Left renal pelvis (tissue), 4 donors: ENCODE data around the gene CCDC97. TPM values are rescaled to one million over a fixed set of nuclear protein-coding genes. Genes with fewer than 3 reads are reported as not detected.

Experiments used
- DNase-seq, 4 donors: peaks; one replicate each; pipeline ENCODE4 v3.0.0-alpha.2; 2013; ENCODE audit warnings: low read depth in 4 of 4, low spot score in 3 of 4
- polyA plus RNA-seq, 4 donors: library from polyadenylated mRNA; unstranded; fragments of 120-200 nt; gene quantifications; one replicate each; pipeline ENCODE4 v1.2.1, GENCODE V29; 2013; ENCODE audit not compliant: insufficient read length in 4 of 4

CCDC97 gene
- polyA plus RNA-seq, 4 donors, result 30.6 to 35.1 (median 33.3) TPM

DNA sequence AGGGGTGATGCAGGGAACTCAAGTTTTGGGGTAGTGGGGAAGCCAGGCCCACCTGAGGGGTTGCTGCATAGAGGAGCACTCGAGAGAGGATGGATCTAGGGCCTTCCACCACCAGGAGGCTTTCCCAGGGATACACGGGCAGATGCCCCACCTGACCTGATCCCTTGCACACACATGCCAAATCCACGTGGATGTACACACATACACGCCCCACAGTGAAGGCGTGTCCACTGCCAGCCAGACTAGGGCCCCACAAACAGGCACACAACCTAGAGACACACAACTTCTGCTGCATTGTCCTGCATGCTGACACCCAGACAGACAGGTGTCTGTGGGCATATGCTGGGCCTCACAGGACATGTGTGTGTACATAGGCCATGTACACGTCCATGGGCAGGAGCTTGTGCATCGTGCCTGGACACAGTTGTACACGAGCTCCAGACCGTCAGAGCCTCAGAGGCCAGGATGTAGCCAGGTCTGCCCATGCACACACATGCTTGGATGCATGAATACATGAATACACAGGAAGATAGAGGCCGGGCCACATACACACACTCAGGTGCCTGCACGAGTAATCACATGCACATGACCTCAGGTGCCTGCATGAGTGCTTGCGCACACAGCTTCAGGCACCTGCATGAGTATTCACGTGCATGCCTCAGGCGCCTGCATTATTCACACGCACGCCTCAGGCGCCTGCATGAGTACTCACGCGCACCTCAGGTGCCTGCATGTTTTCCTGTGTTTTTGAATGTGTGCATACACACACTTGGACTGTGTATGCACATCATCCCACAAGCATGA is 8.9 kb downstream of the CCDC97 start:
- no peak for DNase-seq

DNA sequence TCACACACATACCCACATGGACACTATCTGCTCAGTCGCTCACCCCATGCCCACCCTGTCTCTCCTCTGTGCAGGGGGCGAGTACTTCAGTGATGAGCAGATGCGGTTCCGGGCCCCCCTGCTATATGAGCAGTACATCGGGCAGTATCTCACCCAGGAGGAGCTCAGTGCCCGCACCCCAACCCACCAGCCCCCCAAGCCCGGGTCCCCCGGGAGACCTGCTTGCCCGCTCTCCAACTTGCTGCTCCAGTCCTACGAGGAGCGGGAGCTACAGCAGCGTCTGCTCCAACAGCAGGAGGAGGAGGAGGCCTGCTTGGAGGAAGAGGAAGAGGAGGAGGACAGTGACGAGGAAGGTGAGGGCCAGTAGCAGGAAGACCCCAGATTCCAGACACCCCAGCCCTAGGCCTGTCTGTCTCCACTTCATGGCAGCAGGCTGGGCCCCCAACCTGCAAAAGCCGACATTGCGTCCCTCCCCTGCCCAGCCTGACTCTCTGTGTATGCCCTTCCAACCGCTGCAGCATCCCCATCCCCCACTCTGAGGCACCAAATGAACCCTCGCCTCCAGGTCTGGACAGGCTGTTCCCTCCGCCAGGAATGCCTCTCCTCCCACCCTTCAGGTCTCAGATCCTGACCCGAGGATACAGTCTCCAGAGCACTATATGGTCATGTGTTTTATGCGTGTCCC is 9.7 kb downstream of the CCDC97 start:
- DNase-seq, result no peak

DNA sequence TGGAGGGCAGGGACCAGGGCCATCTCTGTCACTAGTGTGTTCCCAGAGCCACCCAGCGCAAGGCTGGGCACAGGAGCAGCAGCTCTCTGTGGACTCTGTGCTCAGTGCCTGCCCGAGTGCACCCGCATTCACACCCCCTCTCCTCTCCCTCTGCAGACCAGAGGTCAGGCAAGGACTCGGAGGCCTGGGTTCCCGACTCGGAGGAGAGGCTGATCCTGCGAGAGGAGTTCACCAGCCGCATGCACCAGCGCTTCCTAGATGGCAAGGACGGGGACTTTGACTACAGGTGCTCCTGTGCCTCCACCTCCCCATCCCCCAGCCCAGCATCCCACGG is 10.2 kb downstream of the CCDC97 start:
- no peak for DNase-seq

DNA sequence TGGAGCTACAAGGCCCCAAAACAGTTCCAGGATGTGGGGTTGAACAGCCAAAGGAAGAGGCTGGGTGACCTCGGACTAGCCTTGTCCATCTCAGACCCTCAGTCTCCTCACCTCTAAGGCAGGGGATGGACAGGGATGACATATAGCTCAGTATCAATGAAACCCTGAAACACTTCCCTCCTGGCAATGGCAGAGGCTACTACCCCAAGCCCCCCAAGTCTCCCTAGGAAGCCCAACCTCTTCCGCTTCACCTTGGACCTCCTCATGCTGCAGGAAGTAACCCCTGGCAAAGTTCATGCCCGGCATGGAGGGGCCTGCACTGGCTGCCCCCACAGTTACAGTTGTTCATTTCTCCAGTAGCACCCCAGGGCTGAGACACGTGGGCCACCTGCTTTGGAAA is 10.6 kb downstream of the CCDC97 start:
- DNase-seq, result no peak

DNA sequence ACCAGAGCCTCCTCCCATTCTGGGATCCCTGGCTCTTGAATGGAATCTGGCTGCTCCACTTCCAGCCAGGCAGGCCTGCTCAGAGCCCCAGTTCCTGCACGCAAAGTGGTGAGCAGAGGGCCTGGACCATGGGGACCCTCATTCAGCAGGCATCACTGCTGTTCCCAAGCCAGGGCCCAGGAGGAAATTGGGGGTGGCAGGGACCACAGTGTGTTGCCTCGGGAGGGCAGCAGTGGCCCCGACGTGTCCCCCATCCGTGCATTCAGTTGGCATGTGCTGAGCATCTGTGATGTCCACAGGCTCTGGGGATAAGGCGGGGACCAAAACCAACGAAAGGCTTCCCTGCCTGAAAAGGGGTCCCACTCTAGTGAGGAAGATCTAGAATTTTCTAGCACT is 11.2 kb downstream of the CCDC97 start:
- no peak for DNase-seq

DNA sequence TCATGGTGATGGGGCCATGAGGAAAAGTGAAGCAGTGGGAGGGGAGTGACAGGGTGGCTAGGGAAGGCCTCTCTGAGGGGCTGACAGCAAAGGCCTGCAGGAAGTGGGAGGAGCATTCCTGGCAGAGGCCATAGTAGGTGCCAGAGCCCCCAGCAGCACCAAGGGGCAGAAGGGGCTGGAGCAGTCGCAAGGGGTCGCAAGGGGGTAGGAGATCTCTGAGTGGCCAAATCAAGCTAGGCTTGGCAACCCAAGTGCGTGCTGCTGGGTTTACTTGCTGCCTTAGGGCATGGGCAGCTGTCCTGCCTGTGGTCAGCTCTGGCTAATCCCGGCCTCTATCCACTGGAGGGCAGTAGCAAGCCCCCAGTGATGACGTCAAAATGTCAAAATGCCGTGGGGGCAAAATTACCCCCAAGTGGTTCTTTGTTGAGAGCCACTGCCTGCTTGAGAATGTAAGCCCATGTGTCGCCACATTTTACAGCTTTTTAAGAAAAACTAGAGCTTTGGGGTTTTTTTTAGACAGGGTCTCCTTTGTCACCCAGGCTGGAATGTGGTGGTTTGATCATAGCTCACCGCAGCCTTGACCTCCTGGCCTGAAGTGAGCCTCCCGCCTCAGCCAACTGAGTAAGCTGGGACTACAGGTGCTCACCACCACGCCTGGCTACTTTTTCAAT is 11.8 kb downstream of the CCDC97 start:
- DNase-seq, result no peak

DNA sequence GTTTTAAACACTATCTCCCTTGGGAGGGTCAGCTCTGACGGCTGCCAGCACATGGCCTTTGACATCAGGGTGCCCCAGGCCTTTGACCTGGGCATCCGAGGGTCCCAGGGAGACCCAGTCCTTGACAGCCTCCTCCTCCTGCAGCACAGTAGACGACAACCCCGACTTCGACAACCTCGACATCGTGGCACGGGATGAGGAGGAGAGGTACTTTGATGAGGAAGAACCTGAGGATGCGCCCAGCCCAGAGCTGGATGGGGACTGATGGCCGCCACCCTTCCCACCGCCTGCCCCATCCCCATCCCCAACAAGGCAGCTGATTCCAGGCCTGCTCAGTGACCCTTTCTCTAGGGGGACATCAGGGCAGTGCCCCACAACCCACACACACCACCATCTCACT is 12.5 kb downstream of the CCDC97 start:
- no peak for DNase-seq

DNA sequence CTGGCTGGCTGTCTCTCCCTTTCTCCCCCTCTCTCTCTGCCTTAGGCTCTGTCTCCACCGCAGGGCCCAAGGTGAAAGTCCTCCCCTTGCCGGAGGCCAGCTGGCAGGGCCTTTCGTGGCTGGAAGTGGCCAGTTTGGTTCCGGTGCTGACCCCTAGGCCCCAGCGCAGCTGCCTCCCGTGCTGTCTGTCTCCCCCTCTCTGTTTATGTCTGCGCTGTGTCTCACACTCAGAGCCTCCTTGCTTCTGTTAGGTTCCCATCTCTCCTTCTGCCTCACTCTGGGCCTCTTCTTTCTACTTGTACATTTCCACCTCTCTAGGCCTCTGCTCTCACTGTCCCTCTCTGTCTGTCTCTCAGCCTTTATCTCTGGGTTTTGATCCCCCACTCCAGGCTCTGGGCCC is 13.1 kb downstream of the CCDC97 start:
- no peak for DNase-seq

DNA sequence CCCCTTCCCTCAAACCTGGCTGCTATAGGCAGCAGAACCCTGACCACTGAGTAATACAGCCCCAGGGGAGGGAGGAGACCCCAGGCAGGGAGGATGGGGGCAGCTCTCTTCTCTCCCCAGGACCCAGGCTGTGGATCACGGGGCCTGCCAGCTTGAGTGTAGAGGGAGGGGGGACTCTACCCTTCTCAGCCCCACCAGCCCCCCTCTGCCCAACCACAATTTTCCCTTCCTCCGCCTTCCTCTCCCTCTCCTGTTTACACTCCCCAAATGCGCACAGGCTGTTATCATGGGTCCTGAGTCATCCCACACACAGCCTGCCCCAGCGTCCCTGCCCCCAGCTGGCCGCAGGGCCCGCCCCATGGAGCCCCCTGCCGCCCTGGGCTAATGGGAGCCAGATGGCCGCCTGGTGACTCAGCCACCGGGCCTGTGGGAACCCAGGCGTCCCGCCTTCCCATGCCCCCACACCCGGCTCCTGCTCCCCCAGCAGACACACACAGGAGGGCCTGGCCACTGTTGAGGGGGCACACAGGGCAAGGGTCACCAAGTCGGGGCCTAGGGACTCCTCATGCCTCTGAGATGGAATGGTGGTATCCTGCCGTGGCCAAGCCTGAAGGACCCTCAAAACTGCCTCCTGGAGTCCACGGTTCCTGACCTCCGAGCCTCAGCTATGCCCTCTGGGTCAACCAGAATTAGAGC is 13.6 kb downstream of the CCDC97 start:
- DNase-seq, result no peak

DNA sequence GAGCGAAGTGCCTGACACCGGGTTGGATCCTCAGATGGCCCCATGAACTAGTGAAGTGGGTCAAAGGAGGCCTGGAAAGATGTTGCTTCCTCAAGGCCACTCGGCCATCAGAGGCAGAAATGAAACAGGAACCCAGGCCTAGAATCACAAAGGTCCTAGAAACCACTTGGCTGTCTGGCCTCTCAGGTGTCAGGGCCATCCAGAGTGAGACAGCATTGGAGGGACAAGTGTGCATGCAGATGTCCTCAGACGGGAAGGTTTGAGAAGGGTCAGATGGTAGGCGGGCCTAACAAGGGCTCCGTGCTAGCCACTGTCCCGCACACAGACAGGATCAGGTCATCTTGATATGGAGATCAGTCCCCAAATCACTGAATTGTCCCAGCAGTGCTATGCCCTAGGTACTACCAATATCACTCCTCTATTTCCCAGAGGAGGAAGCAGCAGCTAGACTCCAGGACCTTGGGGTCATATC is 14.3 kb downstream of the CCDC97 start:
- no peak for DNase-seq

DNA sequence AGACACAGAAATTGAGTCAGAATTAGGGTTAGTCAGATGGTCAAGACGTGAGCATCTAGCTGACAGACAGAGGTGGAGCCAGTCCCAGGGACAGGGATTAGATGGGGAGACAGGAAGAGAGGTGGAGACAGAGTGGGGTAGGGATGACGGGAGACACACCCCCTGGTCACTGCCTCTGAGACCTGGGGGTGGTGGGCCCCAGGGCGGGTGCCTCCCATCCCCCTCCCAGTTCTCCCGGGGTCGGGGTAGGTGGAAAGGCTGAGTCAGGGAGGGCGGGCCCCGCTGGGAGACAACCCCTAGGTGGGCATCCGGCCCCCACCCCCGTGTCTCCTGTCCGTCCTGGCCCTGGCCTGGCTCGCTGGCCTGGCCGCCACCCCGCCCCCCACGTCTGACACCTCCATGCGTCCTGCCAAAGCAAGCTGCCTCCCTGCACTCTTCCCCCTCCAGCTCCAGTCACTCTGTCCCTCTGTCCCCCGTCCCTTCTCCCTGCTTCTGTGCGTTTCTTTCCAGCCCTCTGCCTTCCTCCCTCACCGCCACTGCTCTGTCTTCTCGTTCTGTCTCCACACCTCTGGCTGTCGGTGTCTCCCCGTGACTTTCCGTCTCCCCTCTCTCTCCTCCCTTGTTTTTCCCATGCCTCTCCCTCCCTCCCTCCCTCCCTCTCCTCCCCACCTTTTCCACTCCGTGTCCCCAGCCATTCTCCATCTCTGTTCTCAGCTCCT is 15.1 kb downstream of the CCDC97 start:
- no peak for DNase-seq

DNA sequence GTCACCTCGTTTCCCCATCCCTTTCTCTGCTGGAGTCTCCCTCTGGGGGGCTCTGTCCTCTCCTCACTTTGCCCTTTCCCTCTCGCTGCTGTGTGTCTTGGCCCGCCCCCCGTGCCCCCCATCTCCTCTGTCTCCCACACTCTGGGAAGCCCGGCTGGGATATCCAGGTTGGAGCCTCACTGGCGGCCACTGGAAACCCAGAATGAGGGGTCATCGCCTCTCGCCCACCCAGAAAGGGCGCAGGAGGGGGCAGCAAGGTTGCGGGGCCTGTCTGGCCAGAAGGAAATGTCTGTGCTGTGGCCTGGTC is 15.6 kb downstream of the CCDC97 start:
- no peak for DNase-seq

DNA sequence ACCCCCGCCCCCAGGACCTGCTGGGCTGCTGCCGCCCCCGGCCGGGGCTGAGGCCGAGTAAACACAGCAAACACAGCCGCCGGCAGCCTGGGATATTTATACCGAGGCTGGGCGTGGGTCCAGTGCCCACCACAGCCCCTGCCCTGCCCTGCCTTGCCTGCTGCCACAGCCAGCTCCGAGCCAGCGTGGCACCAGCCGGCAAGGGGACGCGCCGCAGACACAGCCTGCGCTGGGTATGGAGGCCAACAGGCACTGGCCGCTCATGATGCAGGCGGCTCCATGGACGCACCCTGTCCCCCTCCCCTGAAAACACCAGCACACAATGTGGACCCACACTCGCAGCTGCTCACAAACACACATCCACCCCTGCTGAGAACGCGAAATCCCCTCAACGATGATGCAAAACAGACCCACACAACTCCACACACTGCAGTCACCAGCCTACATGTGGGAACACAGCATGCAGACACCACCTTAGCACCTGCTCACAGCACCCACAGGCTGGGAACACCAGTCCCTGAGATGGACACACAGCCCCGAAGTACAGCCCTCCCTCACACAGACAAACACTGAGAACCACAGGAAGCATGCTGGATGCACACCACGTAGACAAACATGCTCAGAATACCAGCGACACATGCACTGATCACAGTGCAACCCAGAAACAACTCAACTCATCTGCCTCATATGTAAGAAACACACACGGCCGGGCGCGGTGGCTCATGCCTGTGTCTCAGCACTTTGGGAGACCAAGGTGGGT is 16.2 kb downstream of the CCDC97 start:
- DNase-seq, result no peak

DNA sequence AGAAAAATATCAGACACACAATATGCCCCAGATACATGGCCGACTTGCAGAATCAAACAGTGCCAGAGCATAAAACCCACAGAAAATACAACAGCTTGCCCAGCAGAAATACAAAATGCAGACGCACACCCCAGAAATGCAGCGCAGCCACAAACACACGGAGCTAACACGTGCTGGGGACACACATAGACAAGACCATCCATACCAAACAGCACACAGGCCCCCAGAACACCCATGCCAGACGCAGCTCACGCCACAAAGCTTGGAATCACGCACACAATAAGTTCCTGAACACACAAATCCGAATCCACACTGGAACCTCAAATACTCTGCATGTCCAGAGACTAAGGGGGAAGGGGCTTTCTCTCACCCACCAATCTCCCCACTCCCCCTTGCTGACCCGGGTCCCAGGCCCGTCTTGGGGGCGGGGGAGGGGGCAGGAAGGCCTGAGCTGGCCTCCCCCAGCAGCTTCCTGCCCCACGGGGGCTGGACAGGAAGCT is 17.2 kb downstream of the CCDC97 start:
- DNase-seq, result no peak

DNA sequence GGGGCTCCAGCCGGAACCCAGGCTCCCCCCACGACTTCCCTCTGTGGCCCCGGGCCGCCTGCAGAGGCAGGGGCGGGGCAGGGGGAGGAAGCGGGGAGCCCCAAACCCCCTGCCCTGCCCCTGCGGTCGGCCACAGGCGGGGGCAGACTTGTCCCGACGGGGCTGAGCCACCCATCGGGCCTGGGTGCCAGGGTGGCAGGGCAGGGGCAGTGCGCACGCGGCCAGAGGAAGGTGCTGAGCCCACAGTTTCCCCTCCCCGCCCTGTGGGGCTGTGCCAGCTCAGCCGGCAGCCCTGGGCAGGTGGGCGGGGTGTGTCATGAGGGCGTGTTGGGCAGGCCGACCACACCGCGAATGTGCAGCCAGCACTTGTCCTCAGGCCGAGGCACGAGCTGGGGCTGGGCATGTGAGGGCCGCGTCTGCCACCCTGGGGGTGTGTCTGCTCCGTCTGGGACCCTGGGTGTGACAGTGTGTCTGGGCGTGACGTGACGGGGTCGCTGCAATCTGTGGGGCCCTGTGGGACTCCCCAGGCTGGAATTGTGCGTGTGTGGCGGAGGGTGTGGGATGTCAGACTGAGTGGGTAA is 17.7 kb downstream of the CCDC97 start:
- no peak for DNase-seq

DNA sequence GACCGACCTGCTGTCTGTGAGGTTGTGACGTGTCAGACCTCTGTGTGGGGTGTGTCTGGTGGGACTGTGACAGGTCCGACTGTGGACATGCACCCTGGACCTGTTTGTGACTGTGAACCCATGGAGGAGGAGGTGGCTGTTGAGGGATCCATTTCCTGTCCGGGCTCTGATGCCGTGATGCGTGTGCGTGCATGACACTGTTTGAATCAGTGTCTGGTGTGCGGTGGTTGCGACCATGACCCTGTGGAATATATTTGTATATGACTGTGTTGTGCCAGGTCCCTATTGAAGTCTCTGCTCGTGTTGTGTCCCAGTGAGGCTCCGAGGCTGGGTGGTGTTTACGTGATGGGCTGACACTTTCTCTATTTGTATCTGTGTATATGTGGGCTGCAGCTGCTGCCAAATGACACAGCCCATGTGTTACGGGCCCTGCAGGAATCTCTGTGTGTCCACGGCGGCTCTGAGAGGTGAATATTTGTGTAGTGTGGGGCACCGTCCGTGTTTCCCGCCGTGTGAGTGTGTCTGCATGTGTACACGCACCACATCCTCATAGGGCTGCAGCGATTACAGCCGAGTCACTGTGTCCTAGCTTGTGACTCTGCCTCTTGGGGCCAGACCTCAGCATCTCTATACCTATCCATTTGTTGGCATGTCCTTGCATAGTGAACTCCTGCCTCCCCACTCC is 18.3 kb downstream of the CCDC97 start:
- no peak for DNase-seq

DNA sequence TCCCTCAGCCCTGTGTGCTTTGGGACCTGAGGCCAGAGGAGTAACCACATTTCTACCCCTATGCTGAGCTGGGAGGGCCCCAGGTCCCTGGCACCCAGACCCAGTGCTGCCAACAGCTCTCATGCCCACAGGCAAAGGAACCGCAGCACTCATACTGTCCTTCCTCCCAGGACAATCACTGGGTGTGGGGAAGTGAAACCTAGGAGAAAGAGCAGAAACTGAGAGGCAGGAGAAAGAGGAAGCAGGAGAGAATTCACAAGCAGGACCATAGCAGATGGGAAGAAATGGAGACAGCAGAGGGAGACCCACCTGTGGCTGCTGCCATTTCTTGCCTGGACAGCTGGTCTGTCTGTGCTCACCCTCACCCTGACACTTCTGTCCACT is 18.9 kb downstream of the CCDC97 start:
- DNase-seq, result no peak

DNA sequence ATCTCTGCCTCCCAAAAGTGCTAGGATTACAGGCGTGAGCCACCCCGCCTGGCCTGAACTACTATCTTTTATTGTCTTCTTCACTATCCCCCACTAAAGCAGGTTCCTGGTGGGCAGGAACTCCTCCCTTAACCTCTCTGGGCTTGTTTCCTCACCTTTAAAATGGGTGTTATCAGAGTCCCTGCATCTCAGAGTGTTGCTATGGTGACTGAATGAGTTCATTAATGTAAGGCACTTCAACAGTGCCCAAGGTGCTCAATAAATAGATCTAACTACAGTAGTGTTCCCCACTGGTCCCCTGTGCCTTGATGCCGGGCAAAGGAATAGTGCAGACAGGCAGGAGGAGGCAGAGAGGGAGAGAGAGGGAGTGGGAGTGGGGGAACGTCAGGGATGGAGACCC is 20.5 kb downstream of the CCDC97 start:
- no peak for DNase-seq
